Gastrocnemius medialis (tissue), 4 donors: Measurements from ENCODE around the gene DPM1.

Source experiments
- POLR2A ChIP-seq, 2 donors: fragments of 450-650 bp; IDR thresholded peaks; one replicate each; pipeline ENCODE4 v1.6.1; 2017; ENCODE audit warnings: antibody characterized with exemption in 2 of 2, mild to moderate bottlenecking in 2 of 2, moderate library complexity in 2 of 2
- TF ChIP-seq, protein P1 (sequence below), 5 experiments: fragments of 450-650 bp in 3 of 5; fragments of 200-600 bp in 2 of 5; sonication (generic) in 2 of 5; IDR thresholded peaks in 4 of 5; conservative IDR thresholded peaks in 1 of 5; 1 replicate in 4 of 5; 2 replicates in 1 of 5; pipeline ENCODE4 v1.5.1; 2016 to 2019; ENCODE audit warnings: antibody characterized with exemption in 5 of 5, mild to moderate bottlenecking in 3 of 5, moderate library complexity in 3 of 5

GRCh38 chr20:50928469-50928868, 29.9 kb downstream of the DPM1 start:
- TF ChIP-seq, protein P1, sequence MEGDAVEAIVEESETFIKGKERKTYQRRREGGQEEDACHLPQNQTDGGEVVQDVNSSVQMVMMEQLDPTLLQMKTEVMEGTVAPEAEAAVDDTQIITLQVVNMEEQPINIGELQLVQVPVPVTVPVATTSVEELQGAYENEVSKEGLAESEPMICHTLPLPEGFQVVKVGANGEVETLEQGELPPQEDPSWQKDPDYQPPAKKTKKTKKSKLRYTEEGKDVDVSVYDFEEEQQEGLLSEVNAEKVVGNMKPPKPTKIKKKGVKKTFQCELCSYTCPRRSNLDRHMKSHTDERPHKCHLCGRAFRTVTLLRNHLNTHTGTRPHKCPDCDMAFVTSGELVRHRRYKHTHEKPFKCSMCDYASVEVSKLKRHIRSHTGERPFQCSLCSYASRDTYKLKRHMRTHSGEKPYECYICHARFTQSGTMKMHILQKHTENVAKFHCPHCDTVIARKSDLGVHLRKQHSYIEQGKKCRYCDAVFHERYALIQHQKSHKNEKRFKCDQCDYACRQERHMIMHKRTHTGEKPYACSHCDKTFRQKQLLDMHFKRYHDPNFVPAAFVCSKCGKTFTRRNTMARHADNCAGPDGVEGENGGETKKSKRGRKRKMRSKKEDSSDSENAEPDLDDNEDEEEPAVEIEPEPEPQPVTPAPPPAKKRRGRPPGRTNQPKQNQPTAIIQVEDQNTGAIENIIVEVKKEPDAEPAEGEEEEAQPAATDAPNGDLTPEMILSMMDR (IDR thresholded peaks at IDR 0.05 in 4 of 5, conservative IDR thresholded peaks at IDR 0.05 in 1 of 5): no peak
- no peak for TF ChIP-seq POLR2A (IDR thresholded peaks at IDR 0.05)
